Stomach smooth muscle (tissue), 2 donors: Measurements from ENCODE around the gene ARHGEF39.

Experiments used
- H3K27ac ChIP-seq: one replicate; pipeline ENCODE4 v1.7.0; 2013; ENCODE audit warnings: mild to moderate bottlenecking, low read length, inconsistent platforms
- H3K27me3 ChIP-seq, 2 donors: one replicate each; pipeline ENCODE4 v1.7.0; 2013; ENCODE audit warnings: low read length in 2 of 2; ENCODE audit not compliant: insufficient read depth in 2 of 2, control insufficient read depth in 1 of 2
- H3K36me3 ChIP-seq, 2 donors: one replicate each; pipeline ENCODE4 v1.7.0; 2013; ENCODE audit warnings: low read length in 2 of 2; ENCODE audit not compliant: control insufficient read depth in 2 of 2, insufficient read depth in 2 of 2
- H3K4me1 ChIP-seq: one replicate; pipeline ENCODE4 v1.7.0; 2013; ENCODE audit warnings: low read length; ENCODE audit not compliant: control insufficient read depth, insufficient read depth
- H3K4me3 ChIP-seq, 2 donors: one replicate each; pipeline ENCODE4 v1.7.0; 2013; ENCODE audit warnings: low read length in 2 of 2
- H3K9ac ChIP-seq, 2 donors: one replicate each; pipeline ENCODE4 v1.7.0; 2013; ENCODE audit warnings: low read length in 2 of 2, mild to moderate bottlenecking in 1 of 2
- H3K9me3 ChIP-seq, 2 donors: one replicate each; pipeline ENCODE4 v1.7.0; 2013; ENCODE audit warnings: low read length in 2 of 2; ENCODE audit not compliant: control insufficient read depth in 2 of 2
- donor health status: healthy.
- donor health status: Pancreatic carcinoma.

Gene ARHGEF39

DNA sequence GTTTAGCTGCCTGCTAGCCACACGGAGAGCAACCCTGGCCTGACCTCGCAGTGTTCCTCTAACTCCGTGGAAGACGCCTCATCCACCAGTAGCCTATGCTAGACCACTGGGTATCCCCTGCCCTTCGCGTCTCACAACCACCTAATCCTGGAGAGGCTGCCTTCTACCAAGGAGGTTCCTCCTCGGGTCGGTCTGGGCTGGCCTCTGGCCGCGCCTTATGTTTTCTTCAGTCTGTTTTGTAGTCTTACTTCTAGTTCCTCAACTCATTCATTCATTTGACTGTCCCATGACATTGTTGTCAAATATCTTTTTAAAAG lies 26.3 kb upstream of the ARHGEF39 start:
- peak overlapping the region; percentile 98 for H3K9ac ChIP-seq
- no peaks in the 10 kb centered on the region for H3K9me3 ChIP-seq
- peaks cover 19 to 30% of the 10 kb centered on the region in 2 donors for H3K36me3 ChIP-seq
- peak overlapping the region; percentile 100 for H3K27ac ChIP-seq
- peak overlapping the region; percentile 70 to 92 for H3K4me3 ChIP-seq
- H3K4me1 ChIP-seq, result peaks cover 21% of the 10 kb centered on the region
- no peaks in the 10 kb centered on the region for H3K27me3 ChIP-seq

DNA sequence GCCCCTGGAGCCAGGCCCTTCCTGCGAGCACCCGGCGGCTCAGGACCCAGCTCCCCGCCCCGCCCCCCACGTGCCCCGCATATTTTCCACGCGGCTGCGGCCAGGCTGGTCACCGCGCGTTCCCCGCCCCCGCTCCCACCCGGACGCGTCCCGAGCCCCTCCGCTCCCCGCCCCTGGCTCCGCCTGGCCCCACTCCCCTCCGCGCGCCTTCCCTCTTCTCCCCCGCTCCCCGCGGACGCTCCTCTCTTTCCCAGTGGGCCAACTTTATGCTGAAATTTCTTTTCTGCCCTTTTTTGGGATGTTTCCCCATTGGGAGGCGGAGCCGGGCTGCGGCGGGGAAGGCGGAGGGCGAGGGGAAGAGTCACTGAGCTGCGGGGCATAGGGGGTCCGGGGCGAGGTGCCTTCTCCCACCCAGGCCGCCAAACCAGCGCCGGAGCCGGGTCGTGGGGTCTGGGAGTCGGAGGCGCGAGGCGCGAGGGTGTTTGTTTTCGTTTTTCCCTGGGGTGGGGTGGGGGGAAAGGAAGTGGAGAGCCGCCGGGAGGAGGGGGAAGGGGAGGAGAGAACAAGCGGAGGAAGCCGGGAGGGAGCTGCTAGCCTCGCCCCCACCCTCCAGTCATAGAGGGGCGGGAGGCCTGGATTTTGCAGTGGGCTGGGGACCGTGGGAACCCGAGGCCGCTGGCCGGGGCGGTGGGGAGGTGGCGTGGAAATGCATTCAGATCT lies 25.8 kb upstream of the ARHGEF39 start:
- Histone ChIP-seq H3K36me3 (peaks cover 18 to 29% of the 10 kb centered on the region in 2 donors), H3K27me3 (no peaks in the 10 kb centered on the region), H3K9ac (peak overlapping the region; percentile 98 to 99), H3K9me3 (no peaks in the 10 kb centered on the region), H3K4me1 (peaks cover 22% of the 10 kb centered on the region), H3K4me3 (peak overlapping the region; percentile 77 to 92), H3K27ac (peak overlapping the region; percentile 100)

- peak overlapping the region; percentile 77 to 92 for H3K4me3 ChIP-seq
- no peaks in the 10 kb centered on the region for H3K27me3 ChIP-seq
- H3K9ac ChIP-seq, result peak overlapping the region; percentile 86 to 99
- H3K9me3 ChIP-seq, result no peaks in the 10 kb centered on the region
- H3K4me1 ChIP-seq, result peaks cover 26% of the 10 kb centered on the region
- peak overlapping the region; percentile 100 for H3K27ac ChIP-seq
- peaks cover 22 to 32% of the 10 kb centered on the region in 2 donors for H3K36me3 ChIP-seq
Measured at GRCh38 chr9:35690294-35690613, 25.3 kb upstream of the ARHGEF39 start.

DNA sequence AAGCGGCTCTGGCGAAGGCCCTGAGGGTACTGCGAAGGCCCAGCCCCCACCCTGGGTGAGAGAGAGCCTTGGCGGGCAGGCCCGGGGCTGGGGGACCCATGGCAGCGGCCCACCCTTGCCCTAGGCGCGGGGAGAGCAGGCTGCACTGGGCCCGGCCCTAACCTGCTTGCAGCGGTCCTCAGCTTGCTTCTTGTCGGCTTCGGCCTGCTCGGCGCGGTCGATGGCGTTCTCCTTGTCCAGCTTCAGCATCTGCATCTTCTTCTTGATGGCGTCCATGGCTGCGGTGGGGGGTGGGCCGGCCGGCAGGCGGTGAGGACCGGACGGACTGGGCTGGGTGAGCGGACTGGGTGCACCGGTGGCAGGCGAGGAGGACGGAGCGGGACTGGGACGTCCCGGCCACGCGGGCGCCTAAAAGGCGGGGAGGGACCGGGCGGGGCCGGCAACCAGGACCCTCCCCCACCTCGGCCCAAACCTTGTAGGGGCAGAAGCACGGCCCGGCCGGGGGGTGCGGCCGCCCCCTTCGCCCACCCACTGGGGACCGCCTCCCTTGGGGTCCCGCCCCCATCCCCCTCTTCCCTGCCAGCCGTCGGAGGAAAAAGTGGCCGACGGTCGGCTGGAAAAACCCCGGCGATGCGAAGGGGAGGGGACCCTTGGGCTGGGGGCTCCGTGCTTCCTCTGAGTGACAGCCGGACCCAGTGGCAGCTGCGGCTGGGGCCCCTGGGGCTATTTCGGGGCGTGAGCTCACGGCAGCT lies 24.7 kb upstream of the ARHGEF39 start, which contains the start of gene TPM2:
TSS of gene TPM2 (minus strand) at position 384 of the 752 bp plus-strand sequence. CDS start at position 276, 108 bp downstream.
- no peaks in the 10 kb centered on the region for H3K27me3 ChIP-seq
- H3K4me3 ChIP-seq, result peak within 1 kb of the TSS; percentile 92 to 95
- no peaks in the 10 kb centered on the region for H3K9me3 ChIP-seq
- H3K36me3 ChIP-seq, result peaks cover 28 to 37% of the 10 kb centered on the region in 2 donors
- H3K27ac ChIP-seq, result peak within 1 kb of the TSS; percentile 100
- peaks cover 29% of the 10 kb centered on the region for H3K4me1 ChIP-seq
- peak within 1 kb of the TSS; percentile 99 for H3K9ac ChIP-seq

- H3K9ac ChIP-seq, result peak overlapping the region; percentile 99
- peaks cover 34 to 46% of the 10 kb centered on the region in 2 donors for H3K36me3 ChIP-seq
- H3K4me1 ChIP-seq, result peaks cover 36% of the 10 kb centered on the region
- peak overlapping the region; percentile 92 to 95 for H3K4me3 ChIP-seq
- peak overlapping the region; percentile 100 for H3K27ac ChIP-seq
- no peaks in the 10 kb centered on the region for H3K27me3 ChIP-seq
- H3K9me3 ChIP-seq, result no peaks in the 10 kb centered on the region
Measured at GRCh38 chr9:35688558-35689541, 23.9 kb upstream of the ARHGEF39 start.

- Histone ChIP-seq H3K27me3 (no peaks in the 10 kb centered on the region), H3K4me1 (peaks cover 44% of the 10 kb centered on the region), H3K9me3 (no peaks in the 10 kb centered on the region), H3K9ac (peak overlapping the region; percentile 99), H3K36me3 (peaks cover 42 to 54% of the 10 kb centered on the region in 2 donors), H3K4me3 (peak overlapping the region; percentile 92 to 95), H3K27ac (peak overlapping the region; percentile 100)
Measured at GRCh38 chr9:35687972-35688557, 23.1 kb upstream of the ARHGEF39 start.

GRCh38 chr9:35687306-35687705 lies 22.3 kb upstream of the ARHGEF39 start:
- Histone ChIP-seq H3K27ac (peak overlapping the region; percentile 100), H3K9ac (peak overlapping the region; percentile 99), H3K4me3 (peak overlapping the region; percentile 92 to 95), H3K9me3 (no peaks in the 10 kb centered on the region), H3K4me1 (peaks cover 52% of the 10 kb centered on the region), H3K36me3 (peaks cover 50 to 61% of the 10 kb centered on the region in 2 donors), H3K27me3 (no peaks in the 10 kb centered on the region)

DNA sequence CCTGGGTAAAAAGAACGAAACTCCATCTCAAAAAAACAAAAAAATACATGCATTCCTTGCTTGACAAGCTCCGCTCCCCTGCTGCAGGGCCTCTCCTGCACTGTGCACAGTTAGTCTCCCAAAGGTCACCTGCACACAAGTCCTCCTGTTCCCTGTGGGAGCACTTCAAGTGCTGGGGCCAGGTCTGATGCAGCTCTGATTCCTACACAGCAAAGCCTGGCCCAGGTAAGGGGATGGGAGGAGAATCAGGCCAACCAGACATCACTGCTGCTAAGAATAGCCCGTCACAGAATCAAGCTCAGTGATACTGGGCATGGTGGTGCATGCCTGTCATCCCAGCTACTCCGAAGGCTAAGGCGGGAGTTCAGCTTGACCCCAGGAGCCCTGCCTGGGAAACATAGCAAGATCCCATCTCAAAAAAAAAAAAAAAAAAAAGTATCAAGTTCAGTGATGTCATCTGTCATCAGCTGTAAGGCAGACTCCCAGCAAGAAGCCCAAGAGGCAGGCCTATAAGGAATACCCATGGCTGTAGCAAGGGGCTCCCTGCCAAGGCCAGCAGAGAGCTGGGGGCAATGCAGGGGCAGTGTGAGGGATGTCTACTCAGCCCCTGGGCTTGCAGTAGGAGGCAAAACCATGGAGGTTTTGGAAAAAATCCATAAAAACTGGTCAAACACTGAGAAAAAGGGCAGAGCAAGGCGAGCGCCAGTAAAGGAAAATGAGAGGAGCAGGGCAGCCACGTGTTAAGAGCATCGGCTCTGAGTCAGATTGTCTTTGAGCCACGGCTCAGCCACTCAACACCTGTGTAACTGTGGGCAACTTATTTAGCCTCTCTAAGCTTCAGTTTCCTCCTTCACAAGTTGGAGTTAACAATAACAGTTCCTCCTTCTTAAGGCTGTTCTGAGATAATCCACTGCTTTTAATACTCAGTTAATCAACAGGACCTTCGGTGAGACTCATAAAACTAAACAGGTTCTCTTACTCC lies 21.5 kb upstream of the ARHGEF39 start:
- Histone ChIP-seq H3K4me3 (peak overlapping the region; percentile 92 to 95), H3K36me3 (peaks cover 57 to 67% of the 10 kb centered on the region in 2 donors), H3K4me1 (peaks cover 53% of the 10 kb centered on the region), H3K9me3 (no peaks in the 10 kb centered on the region), H3K27me3 (no peaks in the 10 kb centered on the region), H3K9ac (peak overlapping the region; percentile 99), H3K27ac (peak overlapping the region; percentile 100)

DNA sequence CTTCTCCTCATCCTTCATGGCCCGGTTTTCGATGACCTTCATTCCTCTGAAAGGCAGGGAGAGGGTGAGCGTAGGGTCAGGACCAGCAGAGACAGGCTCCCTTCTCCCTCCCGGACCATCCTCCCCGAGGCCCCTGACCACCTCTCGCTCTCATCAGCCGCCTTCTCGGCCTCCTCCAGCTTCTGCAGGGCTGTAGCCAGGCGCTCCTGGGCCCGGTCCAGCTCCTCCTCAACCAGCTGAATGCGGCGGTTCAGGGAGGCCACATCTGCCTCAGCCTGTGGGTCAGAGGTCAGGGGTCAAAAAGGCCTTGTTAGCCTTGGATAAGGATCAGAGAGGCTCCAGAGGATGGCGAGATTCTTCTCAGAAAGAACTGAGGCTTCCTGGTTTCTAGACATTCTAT lies 20.5 kb upstream of the ARHGEF39 start:
- H3K4me1 ChIP-seq, result peaks cover 53% of the 10 kb centered on the region
- H3K9me3 ChIP-seq, result no peaks in the 10 kb centered on the region
- H3K36me3 ChIP-seq, result peaks cover 57 to 69% of the 10 kb centered on the region in 2 donors
- peak overlapping the region; percentile 92 to 95 for H3K4me3 ChIP-seq
- peak overlapping the region; percentile 72 to 86 for H3K9ac ChIP-seq
- no peaks in the 10 kb centered on the region for H3K27me3 ChIP-seq
- H3K27ac ChIP-seq, result peak overlapping the region; percentile 100
